HepG2 (cell line): ENCODE measurements around the gene METAP1D. TPM values are rescaled to one million over a fixed set of nuclear protein-coding genes. Genes with fewer than 3 reads are reported as not detected.

Experiments
- FOXA3 ChIP-seq: IDR thresholded peaks from 2 replicates; pipeline ENCODE4 v1.6.1; 2016; ENCODE audit warnings: missing genetic modification reagents, missing compliant biosample characterization
- JDP2 ChIP-seq: sonication (generic); formaldehyde crosslinking; IDR thresholded peaks from 2 replicates; pipeline ENCODE4 v1.8.1; 2022; ENCODE audit warnings: missing genetic modification reagents, borderline replicate concordance
- MATR3 ChIP-seq: sonication (generic); formaldehyde crosslinking; IDR thresholded peaks from 2 replicates; pipeline ENCODE4 v1.4.0; 2020; ENCODE audit warnings: missing genetic modification reagents
- RORA ChIP-seq: sonication (generic); formaldehyde crosslinking; IDR thresholded peaks from 2 replicates; pipeline ENCODE4 v1.5.0; 2020; ENCODE audit warnings: mild to moderate bottlenecking, missing genetic modification reagents, moderate library complexity
- SOX6 ChIP-seq, 2 experiments: fragments of 450-650 bp in 1 of 2; sonication (generic) in 1 of 2; formaldehyde crosslinking in 1 of 2; IDR thresholded peaks; 2 replicates each; pipeline versions ENCODE4 v1.4.0 to v1.6.1; 2017 to 2020; ENCODE audit warnings: antibody characterized with exemption in 1 of 2, mild to moderate bottlenecking in 1 of 2, missing genetic modification reagents in 1 of 2
- U2AF1 ChIP-seq: fragments of 200-400 bp; formaldehyde crosslinking; optimal IDR thresholded peaks from 2 replicates; pipeline ENCODE3; 2017; ENCODE audit warnings: mild to moderate bottlenecking, low read depth, low read length
- ZFP90 ChIP-seq: sonication (generic); formaldehyde crosslinking; IDR thresholded peaks from 2 replicates; pipeline ENCODE4 v1.8.0; 2022; ENCODE audit warnings: missing genetic modification reagents, mild to moderate bottlenecking, inconsistent platforms, borderline replicate concordance
- ZFYVE20 ChIP-seq: sonication (generic); formaldehyde crosslinking; IDR thresholded peaks from 2 replicates; pipeline ENCODE4 v1.8.0; 2023; ENCODE audit warnings: low read depth, mild to moderate bottlenecking, moderate library complexity, missing genetic modification reagents, borderline replicate concordance
- ZMYM2 ChIP-seq: sonication (generic); formaldehyde crosslinking; IDR thresholded peaks from 2 replicates; pipeline ENCODE4 v1.8.0; 2022; ENCODE audit warnings: mild to moderate bottlenecking, missing genetic modification reagents
- ZNF143 ChIP-seq: sonication (generic); formaldehyde crosslinking; IDR thresholded peaks from 2 replicates; pipeline ENCODE4 v1.4.0; 2020; ENCODE audit warnings: missing genetic modification reagents
- ZNF20 ChIP-seq: sonication (generic); formaldehyde crosslinking; IDR thresholded peaks from 2 replicates; pipeline ENCODE4 v1.4.0; 2020; ENCODE audit warnings: mild to moderate bottlenecking, moderate library complexity, missing genetic modification reagents
- ZNF317 ChIP-seq: sonication (generic); formaldehyde crosslinking; IDR thresholded peaks from 2 replicates; pipeline ENCODE4 v1.5.0; 2020; ENCODE audit warnings: mild to moderate bottlenecking, missing genetic modification reagents
- ZNF367 ChIP-seq: sonication (generic); formaldehyde crosslinking; IDR thresholded peaks from 2 replicates; pipeline ENCODE4 v1.4.0; 2020; ENCODE audit warnings: missing genetic modification reagents, borderline replicate concordance
- ZNF737 ChIP-seq: sonication (generic); formaldehyde crosslinking; IDR thresholded peaks from 2 replicates; pipeline ENCODE4 v1.5.0; 2020; ENCODE audit warnings: missing genetic modification reagents, mild to moderate bottlenecking, borderline replicate concordance
- polyA plus RNA-seq, 8 experiments: library from polyadenylated mRNA; depleted of rRNA in 3 of 8; stranded (reverse) in 7 of 8; unstranded in 1 of 8; fragments of >200 nt; fragmentation: Illumina TruSeq in 4 of 8; extraction: Trizol in 4 of 8; gene quantifications; 2 replicates each; pipeline versions ENCODE4 v1.2.1 to v1.2.3, GENCODE V29; 2011 to 2016; ENCODE audit warnings: low read depth in 4 of 8, missing spikeins in 1 of 8, mixed read lengths in 1 of 8; ENCODE audit not compliant: insufficient read depth in 1 of 8
- total RNA-seq, 5 experiments: library from RNA; depleted of rRNA; stranded (reverse); fragments of >200 nt; fragmentation: Illumina TruSeq; extraction: Trizol; gene quantifications; 2 replicates each; pipeline ENCODE4 v1.2.3, GENCODE V29; 2016; ENCODE audit warnings: low read depth in 1 of 5
- TF ChIP-seq, protein P1 (sequence below), 2 experiments: sonication (generic) in 1 of 2; formaldehyde crosslinking in 1 of 2; IDR thresholded peaks; 2 replicates each; pipeline versions ENCODE4 v1.5.1 to v1.6.1; 2011 to 2020; ENCODE audit warnings: borderline replicate concordance in 1 of 2, low read depth in 1 of 2, low read length in 1 of 2, mild to moderate bottlenecking in 1 of 2, missing genetic modification reagents in 1 of 2, moderate library complexity in 1 of 2
- TF ChIP-seq, protein P2 (sequence below): sonication (generic); formaldehyde crosslinking; IDR thresholded peaks from 2 replicates; pipeline ENCODE4 v1.5.1; 2020; ENCODE audit warnings: mild to moderate bottlenecking, missing genetic modification reagents, borderline replicate concordance
- TF ChIP-seq, protein P3 (sequence below): IDR thresholded peaks from 2 replicates; pipeline ENCODE4 v1.6.1; 2016; ENCODE audit warnings: control low read depth
- TF ChIP-seq, protein P4 (sequence below): fragments of 450-650 bp; IDR thresholded peaks from 2 replicates; pipeline ENCODE4 v1.6.1; 2017
- TF ChIP-seq, protein P5 (sequence below): sonication (generic); formaldehyde crosslinking; IDR thresholded peaks from 2 replicates; pipeline ENCODE4 v1.8.0; 2022; ENCODE audit warnings: low read depth, missing genetic modification reagents

Gene METAP1D
- total and polyA plus RNA-seq, 2 of the 13 experiments (the other 11 are each of a cell fraction or from before 2014, with no cell fraction given), result 14.7 to 21.6 TPM

DNA sequence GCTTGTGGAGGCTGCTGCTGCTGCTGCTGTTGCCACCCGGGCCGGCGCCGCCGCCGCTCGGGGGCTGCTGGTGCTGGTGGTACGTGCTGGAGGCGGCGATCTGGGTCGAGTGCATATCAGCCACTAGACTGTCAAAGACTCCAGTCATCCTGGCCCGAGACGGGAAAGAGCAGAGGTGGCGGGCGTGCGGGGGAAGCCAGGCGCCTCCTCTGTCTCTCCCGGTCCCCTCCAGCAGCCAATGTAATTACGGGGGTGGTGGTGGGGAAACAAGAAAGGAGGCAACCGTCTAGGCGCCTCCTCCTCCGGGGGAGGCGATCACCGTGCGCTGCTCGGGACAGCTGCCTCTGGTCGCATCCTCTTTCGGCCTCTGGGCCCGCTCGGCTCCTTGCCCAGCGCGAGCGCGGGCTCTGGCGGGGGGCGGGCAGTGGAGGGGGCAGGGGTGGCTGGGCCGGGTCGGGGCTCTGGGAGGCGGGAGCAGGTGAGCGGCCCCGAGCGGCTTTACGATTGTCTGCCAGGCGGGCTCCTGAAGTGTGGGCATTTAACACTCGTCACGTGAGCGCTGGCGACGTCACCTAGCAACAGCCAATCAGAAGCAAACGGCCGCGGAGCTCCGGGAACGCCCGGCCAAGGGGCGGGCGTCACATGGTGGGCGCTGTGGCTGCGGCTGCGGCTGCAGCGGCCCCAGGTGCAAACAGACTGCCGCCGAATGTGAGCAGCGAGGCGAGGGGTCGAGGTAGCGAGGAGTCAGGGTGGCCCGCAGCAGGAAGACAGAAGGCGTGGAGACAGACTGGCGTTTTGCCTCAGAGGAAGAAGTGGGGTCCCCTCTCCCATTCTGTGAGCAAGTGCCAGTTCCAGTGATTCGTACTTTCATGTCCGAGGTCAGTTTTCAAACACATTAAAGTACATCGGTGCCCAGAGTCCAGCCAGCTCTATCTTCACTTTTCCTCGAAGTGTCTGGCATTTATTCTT, 102.9 kb downstream of the METAP1D start, which contains the start of gene DLX2 (continued):
- TF ChIP-seq ZNF20 (CRISPR knock-in tag) (peak; percentile 67; the same call in 1 of the 2 replicates), MATR3 (CRISPR knock-in tag) (no peak), RORA (CRISPR knock-in tag) (no peak), FOXA3 (CRISPR knock-in tag) (no peak; the same call in 1 of the 2 replicates), ZFYVE20 (CRISPR knock-in tag) (0 out of 2 replicates have a peak, but pooled peaks have one; percentile 57), U2AF1 (no peak), ZFP90 (peak; percentile 89), ZNF737 (CRISPR knock-in tag) (peak; percentile 86; the same call in 1 of the 2 replicates), JDP2 (CRISPR knock-in tag) (no peak), ZNF143 (CRISPR knock-in tag) (no peak), SOX6 (IDR thresholded peaks at IDR 0.05) (no peak), SOX6 (CRISPR knock-in tag; IDR thresholded peaks at IDR 0.05) (peak; percentile 61), ZNF367 (peak; percentile 99), ZNF317 (CRISPR knock-in tag) (peak; percentile 87), ZMYM2 (CRISPR knock-in tag) (peak; percentile 51; the same call in 1 of the 2 replicates)
- TF ChIP-seq, protein P1, sequence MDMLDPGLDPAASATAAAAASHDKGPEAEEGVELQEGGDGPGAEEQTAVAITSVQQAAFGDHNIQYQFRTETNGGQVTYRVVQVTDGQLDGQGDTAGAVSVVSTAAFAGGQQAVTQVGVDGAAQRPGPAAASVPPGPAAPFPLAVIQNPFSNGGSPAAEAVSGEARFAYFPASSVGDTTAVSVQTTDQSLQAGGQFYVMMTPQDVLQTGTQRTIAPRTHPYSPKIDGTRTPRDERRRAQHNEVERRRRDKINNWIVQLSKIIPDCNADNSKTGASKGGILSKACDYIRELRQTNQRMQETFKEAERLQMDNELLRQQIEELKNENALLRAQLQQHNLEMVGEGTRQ (IDR thresholded peaks at IDR 0.05; ENCODE audit: low read depth, low read length), result peak; percentile 94
- TF ChIP-seq, protein P1 (CRISPR knock-in tag; IDR thresholded peaks at IDR 0.05; ENCODE audit: borderline replicate concordance), result peak; percentile 94; the same call in 1 of the 2 replicates
- TF ChIP-seq, protein P2, sequence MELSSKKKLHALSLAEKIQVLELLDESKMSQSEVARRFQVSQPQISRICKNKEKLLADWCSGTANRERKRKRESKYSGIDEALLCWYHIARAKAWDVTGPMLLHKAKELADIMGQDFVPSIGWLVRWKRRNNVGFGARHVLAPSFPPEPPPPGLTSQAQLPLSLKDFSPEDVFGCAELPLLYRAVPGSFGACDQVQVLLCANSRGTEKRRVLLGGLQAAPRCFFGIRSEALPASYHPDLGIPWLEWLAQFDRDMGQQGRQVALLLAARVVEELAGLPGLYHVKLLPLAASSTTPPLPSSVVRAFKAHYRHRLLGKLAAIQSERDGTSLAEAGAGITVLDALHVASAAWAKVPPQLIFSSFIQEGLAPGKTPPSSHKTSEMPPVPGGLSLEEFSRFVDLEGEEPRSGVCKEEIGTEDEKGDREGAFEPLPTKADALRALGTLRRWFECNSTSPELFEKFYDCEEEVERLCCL (CRISPR knock-in tag), result no peak
- TF ChIP-seq, protein P3, sequence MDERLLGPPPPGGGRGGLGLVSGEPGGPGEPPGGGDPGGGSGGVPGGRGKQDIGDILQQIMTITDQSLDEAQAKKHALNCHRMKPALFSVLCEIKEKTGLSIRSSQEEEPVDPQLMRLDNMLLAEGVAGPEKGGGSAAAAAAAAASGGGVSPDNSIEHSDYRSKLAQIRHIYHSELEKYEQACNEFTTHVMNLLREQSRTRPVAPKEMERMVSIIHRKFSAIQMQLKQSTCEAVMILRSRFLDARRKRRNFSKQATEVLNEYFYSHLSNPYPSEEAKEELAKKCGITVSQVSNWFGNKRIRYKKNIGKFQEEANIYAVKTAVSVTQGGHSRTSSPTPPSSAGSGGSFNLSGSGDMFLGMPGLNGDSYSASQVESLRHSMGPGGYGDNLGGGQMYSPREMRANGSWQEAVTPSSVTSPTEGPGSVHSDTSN (CRISPR knock-in tag), result peak; percentile 35; the same call in 1 of the 2 replicates
- TF ChIP-seq, protein P4, sequence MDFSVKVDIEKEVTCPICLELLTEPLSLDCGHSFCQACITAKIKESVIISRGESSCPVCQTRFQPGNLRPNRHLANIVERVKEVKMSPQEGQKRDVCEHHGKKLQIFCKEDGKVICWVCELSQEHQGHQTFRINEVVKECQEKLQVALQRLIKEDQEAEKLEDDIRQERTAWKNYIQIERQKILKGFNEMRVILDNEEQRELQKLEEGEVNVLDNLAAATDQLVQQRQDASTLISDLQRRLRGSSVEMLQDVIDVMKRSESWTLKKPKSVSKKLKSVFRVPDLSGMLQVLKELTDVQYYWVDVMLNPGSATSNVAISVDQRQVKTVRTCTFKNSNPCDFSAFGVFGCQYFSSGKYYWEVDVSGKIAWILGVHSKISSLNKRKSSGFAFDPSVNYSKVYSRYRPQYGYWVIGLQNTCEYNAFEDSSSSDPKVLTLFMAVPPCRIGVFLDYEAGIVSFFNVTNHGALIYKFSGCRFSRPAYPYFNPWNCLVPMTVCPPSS, result no peak
- TF ChIP-seq, protein P5, sequence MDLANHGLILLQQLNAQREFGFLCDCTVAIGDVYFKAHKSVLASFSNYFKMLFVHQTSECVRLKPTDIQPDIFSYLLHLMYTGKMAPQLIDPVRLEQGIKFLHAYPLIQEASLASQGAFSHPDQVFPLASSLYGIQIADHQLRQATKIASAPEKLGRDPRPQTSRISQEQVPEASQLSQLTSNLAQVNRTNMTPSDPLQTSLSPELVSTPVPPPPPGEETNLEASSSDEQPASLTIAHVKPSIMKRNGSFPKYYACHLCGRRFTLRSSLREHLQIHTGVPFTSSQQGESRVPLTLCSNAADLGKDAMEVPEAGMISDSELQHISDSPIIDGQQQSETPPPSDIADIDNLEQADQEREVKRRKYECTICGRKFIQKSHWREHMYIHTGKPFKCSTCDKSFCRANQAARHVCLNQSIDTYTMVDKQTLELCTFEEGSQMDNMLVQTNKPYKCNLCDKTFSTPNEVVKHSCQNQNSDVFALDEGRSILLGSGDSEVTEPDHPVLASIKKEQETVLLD (CRISPR knock-in tag), result no peak
